ENCODE results near the gene COL11A2. TPM values are rescaled to one million over a fixed set of nuclear protein-coding genes. Genes with fewer than 3 reads are reported as not detected.

The COL11A2 gene
- total and polyA plus RNA-seq, 7 donors = 0.27 to 1.3 (median 0.57) TPM

DNA sequence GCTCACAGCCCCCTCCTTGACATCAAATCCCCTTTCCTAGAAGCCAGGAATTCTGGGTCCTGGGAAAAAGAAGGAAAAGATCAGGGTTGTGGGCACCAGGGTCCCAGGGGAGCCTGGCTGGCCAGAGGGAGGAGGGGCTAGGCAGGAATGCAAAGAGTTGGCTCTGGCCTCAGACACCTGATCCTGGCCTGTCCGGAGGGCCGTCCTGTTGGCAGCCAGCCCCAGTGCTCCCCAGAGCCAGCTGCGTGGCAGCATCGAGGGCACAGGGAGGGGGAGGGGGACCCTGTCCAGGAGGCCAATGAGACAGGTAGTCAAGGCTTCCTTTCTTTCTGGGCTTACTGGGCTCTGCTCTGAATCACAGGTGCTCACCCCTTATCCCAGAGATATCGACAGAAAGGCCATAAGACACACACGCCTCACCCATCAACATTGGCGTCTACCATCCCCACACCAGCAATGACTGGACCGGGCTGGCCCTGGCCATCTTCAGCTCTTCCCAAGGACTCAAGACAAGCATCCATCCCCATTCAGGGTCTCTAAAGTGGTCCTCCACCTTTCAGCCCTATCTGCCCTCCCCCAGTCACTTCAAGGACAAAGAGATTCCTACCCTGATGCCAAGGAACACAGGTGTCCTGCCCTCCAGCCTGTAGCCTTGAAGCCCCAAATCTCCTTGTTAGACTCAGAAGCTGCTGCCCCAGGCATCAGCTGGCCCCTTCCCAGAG lies 723 bp downstream of the COL11A2 start:
- H3K9me3 ChIP-seq = no peaks in the 10 kb centered on the region
- DNase-seq (peak in 1 of 2 donors; percentile 62), ATAC-seq (peak; percentile 36 to 54 (median 47))
- H3K4me1 ChIP-seq = peaks cover 19% of the 10 kb centered on the region
- H3K36me3 ChIP-seq (ENCODE audit: insufficient read depth in 1 of 2, low read depth in 1 of 2) = peaks cover 8 to 28% of the 10 kb centered on the region in 2 donors
- intact Hi-C loops (cut with DNase I) = loop anchor here in 1 of 2 donors (1.0 to 10.0 kb wide), 2 partner anchors 25 to 997 kb away; partner anchors contain the start of genes GPSM3 and PBX2
- H3K4me3 ChIP-seq = no peak overlapping the region
- whole genome bisulfite sequencing, 3 donors = 28 to 38% (median 31%) methylated on average over 8 of the region's 8 CpGs
- H3K27me3 ChIP-seq (ENCODE audit: insufficient read depth in 3 of 3, low read length in 2 of 3) = no peaks in the 10 kb centered on the region
- TF ChIP-seq, protein P1, sequence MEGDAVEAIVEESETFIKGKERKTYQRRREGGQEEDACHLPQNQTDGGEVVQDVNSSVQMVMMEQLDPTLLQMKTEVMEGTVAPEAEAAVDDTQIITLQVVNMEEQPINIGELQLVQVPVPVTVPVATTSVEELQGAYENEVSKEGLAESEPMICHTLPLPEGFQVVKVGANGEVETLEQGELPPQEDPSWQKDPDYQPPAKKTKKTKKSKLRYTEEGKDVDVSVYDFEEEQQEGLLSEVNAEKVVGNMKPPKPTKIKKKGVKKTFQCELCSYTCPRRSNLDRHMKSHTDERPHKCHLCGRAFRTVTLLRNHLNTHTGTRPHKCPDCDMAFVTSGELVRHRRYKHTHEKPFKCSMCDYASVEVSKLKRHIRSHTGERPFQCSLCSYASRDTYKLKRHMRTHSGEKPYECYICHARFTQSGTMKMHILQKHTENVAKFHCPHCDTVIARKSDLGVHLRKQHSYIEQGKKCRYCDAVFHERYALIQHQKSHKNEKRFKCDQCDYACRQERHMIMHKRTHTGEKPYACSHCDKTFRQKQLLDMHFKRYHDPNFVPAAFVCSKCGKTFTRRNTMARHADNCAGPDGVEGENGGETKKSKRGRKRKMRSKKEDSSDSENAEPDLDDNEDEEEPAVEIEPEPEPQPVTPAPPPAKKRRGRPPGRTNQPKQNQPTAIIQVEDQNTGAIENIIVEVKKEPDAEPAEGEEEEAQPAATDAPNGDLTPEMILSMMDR (IDR thresholded peaks at IDR 0.05) = no peak
- no peak overlapping the region for H3K27ac ChIP-seq

DNA sequence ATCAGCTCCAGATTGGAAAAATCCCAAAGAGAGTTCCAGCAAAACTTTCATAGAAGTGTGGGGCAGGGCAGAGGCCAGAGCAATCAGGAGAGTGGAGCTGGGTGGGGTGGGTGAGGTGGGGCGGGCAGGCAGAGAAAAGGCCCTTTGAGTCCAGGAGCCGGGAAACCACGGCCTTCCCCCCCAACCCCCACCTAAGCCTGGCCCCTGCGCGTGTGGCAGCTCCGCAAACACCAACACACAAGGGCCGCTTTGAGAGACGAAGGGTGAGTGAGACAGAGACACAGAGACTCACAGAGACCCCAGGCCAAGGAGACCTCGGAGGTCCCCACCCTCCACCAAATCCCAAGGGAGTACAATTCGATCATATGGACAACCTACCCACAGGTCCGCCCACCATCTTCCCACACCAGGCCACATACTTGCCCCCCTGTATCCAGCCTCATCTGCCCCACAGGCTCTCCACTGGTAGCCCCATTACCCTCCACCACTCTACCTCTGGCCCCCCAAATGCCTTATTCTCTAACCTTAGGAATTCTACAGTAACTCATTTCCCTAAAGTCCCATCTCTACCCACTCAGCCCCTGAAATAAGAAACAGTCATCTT lies 1.7 kb downstream of the COL11A2 start:
- ATAC-seq = no peak
- H3K4me1 ChIP-seq = peaks cover 19% of the 10 kb centered on the region
- peak in 1 of 2 donors; percentile 13 for DNase-seq
- peaks cover 3 to 19% of the 10 kb centered on the region in 2 donors for H3K36me3 ChIP-seq (ENCODE audit: insufficient read depth in 1 of 2, low read depth in 1 of 2)
- TF ChIP-seq, protein P1 (IDR thresholded peaks at IDR 0.05) = no peak
- 77 to 80% (median 77%) methylated on average over 8 to 11 of the region's 11 CpGs for WGBS, 3 donors
- intact Hi-C loops (cut with DNase I) = loop anchor here in 1 of 2 donors (1.0 to 10.0 kb wide), 2 partner anchors 24 to 996 kb away; partner anchors contain the start of genes GPSM3 and PBX2
- H3K27me3 ChIP-seq (ENCODE audit: insufficient read depth in 3 of 3, low read length in 2 of 3) = no peaks in the 10 kb centered on the region
- H3K9me3 ChIP-seq = no peaks in the 10 kb centered on the region
- H3K4me3 ChIP-seq = no peak overlapping the region
- H3K27ac ChIP-seq = no peak overlapping the region

DNA sequence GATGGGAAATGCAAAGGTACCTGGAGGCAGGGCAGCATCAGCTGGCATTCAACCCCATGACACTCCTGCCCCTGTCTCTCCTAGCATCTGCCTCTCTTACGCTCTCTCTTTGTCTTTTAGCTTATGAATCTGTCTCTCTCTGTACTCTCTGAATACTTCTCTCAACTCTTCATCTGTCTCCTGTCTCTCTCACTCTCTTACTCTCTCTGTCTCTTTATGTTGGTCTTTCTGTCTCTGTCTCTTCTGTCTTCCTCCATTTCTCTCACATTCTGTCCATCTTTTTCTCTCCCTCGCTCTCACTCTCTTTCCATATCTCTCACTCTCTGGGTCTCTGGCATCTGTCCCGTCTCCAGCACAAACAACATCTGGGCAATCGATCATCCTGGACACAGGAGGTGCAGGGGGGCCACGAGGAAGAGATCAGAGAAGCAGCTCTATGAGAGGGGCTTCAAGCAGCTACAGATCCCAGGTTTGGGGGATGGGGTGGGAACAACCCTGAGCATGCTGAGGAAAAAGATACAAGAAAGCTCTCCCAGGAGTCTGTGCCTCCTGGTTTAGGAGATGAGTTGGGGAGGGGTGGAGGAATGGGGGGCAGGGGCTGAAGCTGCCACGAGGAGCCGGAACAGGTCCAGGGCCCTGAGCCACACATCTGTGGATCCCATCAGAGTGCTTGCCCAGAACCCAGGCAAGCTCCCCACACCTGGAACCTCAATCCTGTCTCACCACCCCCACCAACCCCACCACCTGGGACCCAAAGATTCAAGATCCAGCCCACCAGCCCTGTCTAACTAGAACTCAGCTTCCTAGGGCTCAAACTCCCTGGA lies 2.4 kb downstream of the COL11A2 start:
- DNase-seq = peak in 1 of 2 donors; percentile 20

DNA sequence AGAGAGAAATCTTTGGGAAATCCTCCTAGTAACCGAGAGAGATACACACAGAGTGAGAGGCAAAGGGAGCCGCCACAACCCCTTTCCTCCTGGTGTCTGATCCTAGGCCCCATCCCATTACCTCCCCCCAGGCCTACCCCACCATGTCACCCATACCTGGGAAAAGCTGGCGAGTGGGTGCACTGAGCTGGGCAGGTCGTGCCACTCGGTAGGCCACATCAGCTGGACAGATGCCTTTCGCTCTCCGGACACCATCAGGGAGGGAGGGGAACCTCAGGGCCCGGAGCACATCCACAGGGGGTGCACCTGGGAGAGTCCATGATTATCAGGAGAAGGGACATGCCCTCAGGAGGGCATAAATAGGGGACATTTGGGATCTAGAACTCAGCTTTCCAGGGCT lies 3.1 kb downstream of the COL11A2 start:
- TF ChIP-seq, protein P1 (IDR thresholded peaks at IDR 0.05) = no peak
- no peak for ATAC-seq
- Histone ChIP-seq H3K27ac (no peak overlapping the region), H3K4me3 (no peak overlapping the region), H3K27me3 (ENCODE audit: insufficient read depth in 3 of 3, low read length in 2 of 3) (no peaks in the 10 kb centered on the region), H3K4me1 (peaks cover 19% of the 10 kb centered on the region), H3K9me3 (no peaks in the 10 kb centered on the region), H3K36me3 (ENCODE audit: insufficient read depth in 1 of 2, low read depth in 1 of 2) (peaks cover 0 to 4% of the 10 kb centered on the region in 2 donors)
- intact Hi-C loops (cut with DNase I) = no loop called here
- DNase-seq = peak in 1 of 2 donors; percentile 49
- WGBS, 3 donors = 77 to 87% (median 81%) methylated on average over 8 of the region's 8 CpGs

More for the DNA sequence above, 2.4 kb downstream of the COL11A2 start:
- H3K4me3 ChIP-seq = no peak overlapping the region
- intact Hi-C loops (cut with DNase I) = loop anchor here in 1 of 2 donors (10.0 kb wide), 1 partner anchor 995 kb away; the partner anchor contains the start of genes GPSM3 and PBX2
- TF ChIP-seq, protein P1 (IDR thresholded peaks at IDR 0.05) = no peak
- H3K9me3 ChIP-seq = no peaks in the 10 kb centered on the region
- ATAC-seq = no peak
- H3K36me3 ChIP-seq (ENCODE audit: insufficient read depth in 1 of 2, low read depth in 1 of 2) = peaks cover under 1 to 11% of the 10 kb centered on the region in 2 donors
- WGBS, 3 donors = 45 to 49% (median 49%) methylated on average over 7 of the region's 7 CpGs
- no peaks in the 10 kb centered on the region for H3K27me3 ChIP-seq (ENCODE audit: insufficient read depth in 3 of 3, low read length in 2 of 3)
- H3K27ac ChIP-seq = no peak overlapping the region
- peaks cover 19% of the 10 kb centered on the region for H3K4me1 ChIP-seq

All from psoas muscle (tissue), 8 donors.